ENCODE data around the gene NLRP3. TPM values are rescaled to one million over a fixed set of nuclear protein-coding genes. Genes with fewer than 3 reads are reported as not detected.

The NLRP3 gene
- total and polyA plus RNA-seq, 12 donors = 0.28 to 6.1 (median 0.78) TPM

GRCh38 chr1:247417831-247418230 lies 1.9 kb downstream of the NLRP3 start:
- Histone ChIP-seq H3K4me3 (peak overlapping the region in 3 of 10 donors; percentile 31 to 53 (median 35)), H3K9me3 (no peaks in the 10 kb centered on the region), H3K4me1 (peaks cover 0 to 40% (median 0%) of the 10 kb centered on the region in 9 donors), H3K27me3 (peaks cover 0 to 21% (median 3%) of the 10 kb centered on the region in 7 donors), H3K36me3 (peaks cover 0 to 3% (median 0%) of the 10 kb centered on the region in 9 donors), H3K27ac (peak overlapping the region in 1 of 10 donors; percentile 80)
- TF ChIP-seq CTCF (IDR thresholded peaks at IDR 0.05) = no peak
- WGBS, 2 donors = 76 to 82% methylated on average over 5 of the region's 5 CpGs
- peak in 5 of 8 donors; percentile 18 to 56 (median 31) for ATAC-seq
- intact Hi-C loops (cut with DNase I) = no loop called here
- DNase-seq = no peak

GRCh38 chr1:247419336-247419735 lies 3.4 kb downstream of the NLRP3 start:
- 90 to 96% methylated on average over 9 of the region's 9 CpGs for WGBS, 2 donors
- no peak for ATAC-seq
- H3K4me1 ChIP-seq = peaks cover 0 to 40% (median 0%) of the 10 kb centered on the region in 9 donors
- H3K4me3 ChIP-seq = peak overlapping the region in 2 of 10 donors; percentile 7 to 33
- intact Hi-C loops (cut with DNase I) = no loop called here
- H3K36me3 ChIP-seq = peaks cover 0 to 16% (median 0%) of the 10 kb centered on the region in 9 donors
- TF ChIP-seq CTCF (IDR thresholded peaks at IDR 0.05) = no peak
- H3K27me3 ChIP-seq = peaks cover 0 to 21% (median 3%) of the 10 kb centered on the region in 7 donors
- peak overlapping the region in 1 of 10 donors; percentile 26 for H3K27ac ChIP-seq
- H3K9me3 ChIP-seq = no peaks in the 10 kb centered on the region
- no peak for DNase-seq

- ATAC-seq (no peak), DNase-seq (no peak)
- 79 to 82% methylated on average over 2 of the region's 2 CpGs for WGBS, 2 donors
- H3K4me1 ChIP-seq = peaks cover 0 to 25% (median 0%) of the 10 kb centered on the region in 9 donors
- H3K9me3 ChIP-seq = no peaks in the 10 kb centered on the region
- intact Hi-C loops (cut with DNase I) = no loop called here
- H3K4me3 ChIP-seq = peak overlapping the region in 1 of 10 donors; percentile 33
- peaks cover 0 to 33% (median 0%) of the 10 kb centered on the region in 9 donors for H3K36me3 ChIP-seq
- H3K27ac ChIP-seq = no peak overlapping the region
- H3K27me3 ChIP-seq = peaks cover 0 to 19% (median 3%) of the 10 kb centered on the region in 7 donors
- no peak for TF ChIP-seq CTCF (IDR thresholded peaks at IDR 0.05)
These were observed 5.1 kb downstream of the NLRP3 start for GRCh38 chr1:247421074-247421473.

- Histone ChIP-seq H3K36me3 (peaks cover 0 to 30% (median 0%) of the 10 kb centered on the region in 9 donors), H3K4me1 (peaks cover 0 to 8% (median 0%) of the 10 kb centered on the region in 9 donors), H3K27ac (no peak overlapping the region), H3K4me3 (no peak overlapping the region), H3K9me3 (no peaks in the 10 kb centered on the region), H3K27me3 (peaks cover 0 to 11% (median 0%) of the 10 kb centered on the region in 7 donors)
- DNase-seq (no peak), ATAC-seq (peak in 2 of 8 donors; percentile 42 to 51)
- intact Hi-C loops (cut with DNase I) = no loop called here
- no peak for TF ChIP-seq CTCF (IDR thresholded peaks at IDR 0.05)
- 55 to 67% methylated on average over 6 of the region's 6 CpGs for WGBS, 2 donors
These were observed 13.5 kb downstream of the NLRP3 start for GRCh38 chr1:247429496-247429895.

Measured in heart right ventricle (tissue), 16 donors.